ENCODE data around the gene TRMO. TPM values are rescaled to one million over a fixed set of nuclear protein-coding genes. Genes with fewer than 3 reads are reported as not detected.

TRMO gene
- total and polyA plus RNA-seq, 2 of the 8 experiments (the other 6 are each of a cell fraction or from before 2014, with no cell fraction given), result 4.6 to 5.6 TPM

DNA sequence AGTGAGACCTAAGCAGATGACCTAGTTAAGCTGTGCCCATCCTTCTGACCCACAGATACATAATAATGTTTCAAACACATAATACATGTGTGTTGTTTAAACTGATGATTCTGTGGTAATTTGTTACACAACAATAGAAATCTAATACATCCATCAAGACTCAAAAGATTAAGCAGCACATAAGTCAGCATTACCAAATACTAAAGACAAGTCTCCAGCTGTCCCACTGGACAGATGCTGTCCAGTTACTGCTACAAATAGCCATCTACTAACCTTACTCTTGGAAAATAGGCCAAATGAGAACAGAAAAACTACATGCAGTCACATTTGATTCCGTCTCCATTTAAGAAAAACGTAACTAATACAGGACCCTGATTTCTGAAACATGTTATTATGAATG lies 10.8 kb downstream of the TRMO start (continued):
- no peak for TF ChIP-seq JUN (IDR thresholded peaks at IDR 0.05; ENCODE audit: low read depth, low read length)
- TF ChIP-seq RBBP5 (IDR thresholded peaks at IDR 0.05; ENCODE audit: borderline replicate concordance, low read depth, low read length), result no peak
- TF ChIP-seq MAFK (IDR thresholded peaks at IDR 0.05; ENCODE audit: low read depth, low read length), result no peak
- no peak for TF ChIP-seq SIX5 (IDR thresholded peaks at IDR 0.05; ENCODE audit: low read depth, low read length)
- TF ChIP-seq SP1 (IDR thresholded peaks at IDR 0.05; ENCODE audit: low read depth, low read length), result no peak
- TF ChIP-seq RFX5 (IDR thresholded peaks at IDR 0.05; ENCODE audit: borderline replicate concordance, low read depth, low read length), result no peak

Measured in H1 (cell line).